Kidney epithelial cell (primary cell): Measurements from ENCODE around the gene MPDU1. TPM values are rescaled to one million over a fixed set of nuclear protein-coding genes. Genes with fewer than 3 reads are reported as not detected.
"Not testable (repeated sequence)": the region's sequence is repeated elsewhere in the genome, so short reads cannot be mapped to it uniquely, and the experiment has no call there.

Experiments
- DNase-seq: peaks from one replicate; pipeline ENCODE4 v3.0.0-alpha.2; 2010; ENCODE audit warnings: low read depth
- H3K27me3 ChIP-seq: 2 replicates; pipeline ENCODE4 v1.6.0; 2011; ENCODE audit warnings: low read length; ENCODE audit not compliant: control insufficient read depth, insufficient read depth
- H3K36me3 ChIP-seq: 2 replicates; pipeline ENCODE4 v1.5.1; 2011; ENCODE audit warnings: low read length; ENCODE audit not compliant: control insufficient read depth, insufficient read depth
- H3K4me3 ChIP-seq: 2 replicates; pipeline ENCODE4 v1.5.1; 2011; ENCODE audit warnings: low read depth, mild to moderate bottlenecking, control low read depth, low read length
- CTCF ChIP-seq: IDR thresholded peaks from 2 replicates; pipeline ENCODE4 v1.5.1; 2011; ENCODE audit warnings: mild to moderate bottlenecking, moderate library complexity, low read length, control low read depth, inconsistent platforms; ENCODE audit not compliant: insufficient read depth, poor library complexity, severe bottlenecking
- total RNA-seq: library from RNA; depleted of rRNA; stranded (reverse); fragments of >200 nt; gene quantifications from 2 replicates; pipeline ENCODE4 v1.2.3, GENCODE V29; 2015

Gene MPDU1
- total RNA-seq, 1 donor from 2014 or later = 187 TPM

- TF ChIP-seq CTCF = no peak
- Histone ChIP-seq H3K4me3 (peak overlapping the region; percentile 76), H3K36me3 (no peaks in the 10 kb centered on the region), H3K27me3 (no peaks in the 10 kb centered on the region)
- DNase-seq = no peak
Observed at GRCh38 chr17:7613769-7614424, 30.2 kb downstream of the MPDU1 start.

- peak within 1 kb of the TSS; percentile 76 for H3K4me3 ChIP-seq
- peak; percentile 96 for DNase-seq
- no peaks in the 10 kb centered on the region for H3K36me3 ChIP-seq
- H3K27me3 ChIP-seq = no peaks in the 10 kb centered on the region
- peak; percentile 70 for TF ChIP-seq CTCF
Observed at GRCh38 chr17:7614425-7615264, 31.0 kb downstream of the MPDU1 start, which contains the start of gene FXR2. Gene FXR2, minus strand, starts transcription at chr17:7614897. Its CDS starts 365 bp downstream, at chr17:7614532.

- H3K4me3 ChIP-seq = peak overlapping the region; percentile 32
- no peaks in the 10 kb centered on the region for H3K36me3 ChIP-seq
- H3K27me3 ChIP-seq = no peaks in the 10 kb centered on the region
- DNase-seq = no peak
- no peak for TF ChIP-seq CTCF
Observed at GRCh38 chr17:7615265-7615747, 31.7 kb downstream of the MPDU1 start.

- TF ChIP-seq CTCF = no peak
- Histone ChIP-seq H3K27me3 (no peaks in the 10 kb centered on the region), H3K4me3 (no peak overlapping the region), H3K36me3 (no peaks in the 10 kb centered on the region)
- no peak for DNase-seq
Observed at GRCh38 chr17:7618608-7619007, 35.0 kb downstream of the MPDU1 start.

- no peaks in the 10 kb centered on the region for H3K27me3 ChIP-seq
- TF ChIP-seq CTCF = no peak
- no peak for DNase-seq
- no peak overlapping the region for H3K4me3 ChIP-seq
- H3K36me3 ChIP-seq = no peaks in the 10 kb centered on the region
Observed at GRCh38 chr17:7620835-7621234, 37.2 kb downstream of the MPDU1 start.

GRCh38 chr17:7623661-7624060 is 40.0 kb downstream of the MPDU1 start:
- no peak for DNase-seq
- no peak overlapping the region for H3K4me3 ChIP-seq
- TF ChIP-seq CTCF = no peak
- no peaks in the 10 kb centered on the region for H3K27me3 ChIP-seq
- H3K36me3 ChIP-seq = no peaks in the 10 kb centered on the region

GRCh38 chr17:7625749-7626148 is 42.1 kb downstream of the MPDU1 start:
- DNase-seq, H3K4me3 ChIP-seq, H3K36me3 ChIP-seq, H3K27me3 ChIP-seq: not testable (repeated sequence)
